ENCODE data around the gene TAS2R14.

GRCh38 chr12:10956085-10956484 lies 17.0 kb upstream of the TAS2R14 start:
- TF ChIP-seq, protein P1, sequence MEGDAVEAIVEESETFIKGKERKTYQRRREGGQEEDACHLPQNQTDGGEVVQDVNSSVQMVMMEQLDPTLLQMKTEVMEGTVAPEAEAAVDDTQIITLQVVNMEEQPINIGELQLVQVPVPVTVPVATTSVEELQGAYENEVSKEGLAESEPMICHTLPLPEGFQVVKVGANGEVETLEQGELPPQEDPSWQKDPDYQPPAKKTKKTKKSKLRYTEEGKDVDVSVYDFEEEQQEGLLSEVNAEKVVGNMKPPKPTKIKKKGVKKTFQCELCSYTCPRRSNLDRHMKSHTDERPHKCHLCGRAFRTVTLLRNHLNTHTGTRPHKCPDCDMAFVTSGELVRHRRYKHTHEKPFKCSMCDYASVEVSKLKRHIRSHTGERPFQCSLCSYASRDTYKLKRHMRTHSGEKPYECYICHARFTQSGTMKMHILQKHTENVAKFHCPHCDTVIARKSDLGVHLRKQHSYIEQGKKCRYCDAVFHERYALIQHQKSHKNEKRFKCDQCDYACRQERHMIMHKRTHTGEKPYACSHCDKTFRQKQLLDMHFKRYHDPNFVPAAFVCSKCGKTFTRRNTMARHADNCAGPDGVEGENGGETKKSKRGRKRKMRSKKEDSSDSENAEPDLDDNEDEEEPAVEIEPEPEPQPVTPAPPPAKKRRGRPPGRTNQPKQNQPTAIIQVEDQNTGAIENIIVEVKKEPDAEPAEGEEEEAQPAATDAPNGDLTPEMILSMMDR (IDR thresholded peaks at IDR 0.05), result no peak
- TF ChIP-seq POLR2AphosphoS5 (IDR thresholded peaks at IDR 0.05), result no peak
